Measurements from ENCODE around the gene ZDHHC11.
A peak's percentile ranks its signal among the peaks of the same experiment; 100 is the strongest.
"Not testable (repeated sequence)": the region's sequence is repeated elsewhere in the genome, so short reads cannot be mapped to it uniquely, and the experiment has no call there.

Gene ZDHHC11

GRCh38 chr5:850511-851006, at the start of gene ZDHHC11:
Gene ZDHHC11, minus strand, starts transcription at chr5:850986. Its CDS starts 384 bp downstream, at chr5:850602.
- DNase-seq = no peak

GRCh38 chr5:893711-894110, 42.9 kb upstream of the ZDHHC11 start:
- DNase-seq = no peak

GRCh38 chr5:893137-893506, 42.3 kb upstream of the ZDHHC11 start:
- DNase-seq = no peak

- peak; percentile 21 for DNase-seq
Measured at GRCh38 chr5:892394-893136, 41.8 kb upstream of the ZDHHC11 start, which contains the start of the genes BRD9 and TRIP13. Gene BRD9, minus strand, starts transcription at chr5:892801. Its CDS starts 144 bp downstream, at chr5:892657. Gene TRIP13, plus strand, starts transcription at chr5:892884. Its CDS starts 115 bp downstream, at chr5:892999.

- no peak for DNase-seq
Measured at GRCh38 chr5:891837-892393, 41.1 kb upstream of the ZDHHC11 start.

- no peak for DNase-seq
Measured at GRCh38 chr5:891117-891836, 40.5 kb upstream of the ZDHHC11 start.

GRCh38 chr5:889075-889710, 38.4 kb upstream of the ZDHHC11 start:
- no peak for DNase-seq

GRCh38 chr5:888638-889035, 37.9 kb upstream of the ZDHHC11 start:
- no peak for DNase-seq

GRCh38 chr5:887947-888637, 37.3 kb upstream of the ZDHHC11 start:
- DNase-seq = no peak

- DNase-seq = no peak
Measured at GRCh38 chr5:886716-887325, 36.0 kb upstream of the ZDHHC11 start.

- DNase-seq = peak; percentile 87
Measured at GRCh38 chr5:886036-886435, 35.2 kb upstream of the ZDHHC11 start.

- DNase-seq = peak; percentile 89
Measured at GRCh38 chr5:885529-885928, 34.7 kb upstream of the ZDHHC11 start.

- no peak for DNase-seq
Measured at GRCh38 chr5:885127-885442, 34.3 kb upstream of the ZDHHC11 start.

GRCh38 chr5:884345-885126, 33.8 kb upstream of the ZDHHC11 start:
- DNase-seq = no peak

- DNase-seq = no peak
Measured at GRCh38 chr5:883475-884181, 32.8 kb upstream of the ZDHHC11 start.

- no peak for DNase-seq
Measured at GRCh38 chr5:882253-883183, 31.7 kb upstream of the ZDHHC11 start.

- DNase-seq = no peak
Measured at GRCh38 chr5:881551-881935, 30.8 kb upstream of the ZDHHC11 start.

GRCh38 chr5:880816-881550, 30.2 kb upstream of the ZDHHC11 start:
- no peak for DNase-seq

GRCh38 chr5:878677-879076, 27.9 kb upstream of the ZDHHC11 start:
- not testable (repeated sequence) for DNase-seq
